ENCODE measurements around the gene CCSER2. TPM values are rescaled to one million over a fixed set of nuclear protein-coding genes. Genes with fewer than 3 reads are reported as not detected.

The CCSER2 gene
- total RNA-seq, 1 experiment from 2014 or later: 28.9 TPM

- Histone ChIP-seq H3K36me3 (ENCODE audit: control insufficient read depth in 1 of 2, insufficient read depth in 2 of 2, low read length in 2 of 2) (no peaks in the 10 kb centered on the region), H3K4me1 (ENCODE audit: control insufficient read depth in 1 of 2, insufficient read depth in 2 of 2, low read length in 2 of 2) (peaks cover 3 to 19% of the 10 kb centered on the region in 2 experiments), H3K9me3 (ENCODE audit: control insufficient read depth in 1 of 2, insufficient read depth in 1 of 2, low read depth in 1 of 2, low read length in 2 of 2) (no peaks in the 10 kb centered on the region), H3K4me2 (ENCODE audit: low read length) (no peak overlapping the region), H3K4me3 (replicated peaks in 1 of 2; ENCODE audit: low read depth in 1 of 2, low read length in 2 of 2) (no peak overlapping the region), H3K27ac (ENCODE audit: low read depth, low read length) (no peak overlapping the region), H3K79me2 (ENCODE audit: insufficient read depth, low read length) (peaks cover 83% of the 10 kb centered on the region), H3K27me3 (ENCODE audit: insufficient read depth, low read length) (no peaks in the 10 kb centered on the region), H4K20me1 (ENCODE audit: insufficient read depth) (no peaks in the 10 kb centered on the region), H3K9ac (ENCODE audit: low read length) (no peak overlapping the region), H3K9me2 (ENCODE audit: insufficient read depth) (no peaks in the 10 kb centered on the region), H2AFZ (ENCODE audit: low read depth, low read length, poor library complexity, severe bottlenecking) (no peak overlapping the region)
- peak; percentile 48 for ATAC-seq
- POLR2A ChIA-PET: no interaction called here
- DNase-seq (ENCODE audit: low read depth, low spot score): no peak
- RAD21 ChIA-PET (ENCODE audit: low non-redundant PET in 1 of 2, low total read pairs in 2 of 2, uncharacterized antibody in 2 of 2, unreplicated experiment in 2 of 2): no interaction called here
- CTCF ChIA-PET: no interaction called here
- no peak for TF ChIP-seq CEBPB (IDR thresholded peaks at IDR 0.05; ENCODE audit: low read depth)
- TF ChIP-seq FOSL1 (IDR thresholded peaks at IDR 0.05; ENCODE audit: low read depth): no peak
- no peak for TF ChIP-seq EGR1 (IDR thresholded peaks at IDR 0.05; ENCODE audit: low read depth)
- TF ChIP-seq CTCF (IDR thresholded peaks at IDR 0.05 in 2 of 3, conservative IDR thresholded peaks at IDR 0.05 in 1 of 3; ENCODE audit: borderline replicate concordance in 1 of 3, insufficient read depth in 1 of 3, low read depth in 2 of 3, low read length in 2 of 3): no peak
- no peak for TF ChIP-seq RAD21 (IDR thresholded peaks at IDR 0.05; ENCODE audit: low read depth)
- TF ChIP-seq ZFX (IDR thresholded peaks at IDR 0.05): no peak
- no peak for TF ChIP-seq ZNF274 (IDR thresholded peaks at IDR 0.05; ENCODE audit: low read depth, low read length)
- no peak for TF ChIP-seq YY1 (IDR thresholded peaks at IDR 0.05; ENCODE audit: extremely low read depth, insufficient replicate concordance, low read depth, low read length)
- TF ChIP-seq ELF1 (IDR thresholded peaks at IDR 0.05; ENCODE audit: borderline replicate concordance, low read depth): no peak
- no peak for TF ChIP-seq MAX (IDR thresholded peaks at IDR 0.05)
- no peak for TF ChIP-seq SIN3A (IDR thresholded peaks at IDR 0.05; ENCODE audit: low read depth)
- BruUV-seq (replicated peaks): no TSS peak
- intact Hi-C loops (cut with micrococcal nuclease): no loop called here
Measured at GRCh38 chr10:84333864-84334451, 5.6 kb downstream of the CCSER2 start.
